HL-60 (cell line): Measurements from ENCODE around the gene SPCS1.
A peak's percentile ranks its signal among the peaks of the same experiment; 100 is the strongest.

Experiments
- DNase-seq, 2 experiments: peaks; one replicate each; pipeline ENCODE4 v3.0.0-alpha.2; 2010 to 2020; ENCODE audit warnings: low read depth in 1 of 2, low spot score in 1 of 2
- H3K27ac ChIP-seq: fragments of 250-450 bp; sonication (Bioruptor Pico); replicated peaks from 2 replicates; pipeline ENCODE4 v1.5.1; 2020; ENCODE audit warnings: mild to moderate bottlenecking, moderate library complexity
- H3K27me3 ChIP-seq: fragments of 250-450 bp; sonication (Bioruptor Pico); 2 replicates; pipeline ENCODE4 v1.5.1; 2021; ENCODE audit warnings: mild to moderate bottlenecking, moderate library complexity; ENCODE audit not compliant: insufficient read depth, poor library complexity, severe bottlenecking
- H3K4me3 ChIP-seq: replicated peaks from 2 replicates; pipeline ENCODE4 v1.5.1; 2011; ENCODE audit warnings: mild to moderate bottlenecking, control low read depth, low read length; ENCODE audit not compliant: insufficient read depth
- GABPA ChIP-seq: IDR thresholded peaks from 2 replicates; pipeline ENCODE4 v1.6.1; 2012; ENCODE audit warnings: low read depth
- POLR2AphosphoS5 ChIP-seq: IDR thresholded peaks from 2 replicates; pipeline ENCODE4 v1.6.1; 2012; ENCODE audit warnings: low read depth
- SPI1 ChIP-seq: IDR thresholded peaks from 2 replicates; pipeline ENCODE4 v1.6.1; 2012; ENCODE audit warnings: low read depth, mild to moderate bottlenecking, borderline replicate concordance
- TF ChIP-seq, protein P1 (sequence below): IDR thresholded peaks from one replicate; pipeline ENCODE4 v1.5.1; 2011; ENCODE audit warnings: low read length, control low read depth, inconsistent platforms; ENCODE audit not compliant: insufficient read depth
- TF ChIP-seq, protein P2 (sequence below): IDR thresholded peaks from 2 replicates; pipeline ENCODE4 v1.6.1; 2012; ENCODE audit warnings: low read depth; ENCODE audit not compliant: insufficient replicate concordance

SPCS1 gene

DNA sequence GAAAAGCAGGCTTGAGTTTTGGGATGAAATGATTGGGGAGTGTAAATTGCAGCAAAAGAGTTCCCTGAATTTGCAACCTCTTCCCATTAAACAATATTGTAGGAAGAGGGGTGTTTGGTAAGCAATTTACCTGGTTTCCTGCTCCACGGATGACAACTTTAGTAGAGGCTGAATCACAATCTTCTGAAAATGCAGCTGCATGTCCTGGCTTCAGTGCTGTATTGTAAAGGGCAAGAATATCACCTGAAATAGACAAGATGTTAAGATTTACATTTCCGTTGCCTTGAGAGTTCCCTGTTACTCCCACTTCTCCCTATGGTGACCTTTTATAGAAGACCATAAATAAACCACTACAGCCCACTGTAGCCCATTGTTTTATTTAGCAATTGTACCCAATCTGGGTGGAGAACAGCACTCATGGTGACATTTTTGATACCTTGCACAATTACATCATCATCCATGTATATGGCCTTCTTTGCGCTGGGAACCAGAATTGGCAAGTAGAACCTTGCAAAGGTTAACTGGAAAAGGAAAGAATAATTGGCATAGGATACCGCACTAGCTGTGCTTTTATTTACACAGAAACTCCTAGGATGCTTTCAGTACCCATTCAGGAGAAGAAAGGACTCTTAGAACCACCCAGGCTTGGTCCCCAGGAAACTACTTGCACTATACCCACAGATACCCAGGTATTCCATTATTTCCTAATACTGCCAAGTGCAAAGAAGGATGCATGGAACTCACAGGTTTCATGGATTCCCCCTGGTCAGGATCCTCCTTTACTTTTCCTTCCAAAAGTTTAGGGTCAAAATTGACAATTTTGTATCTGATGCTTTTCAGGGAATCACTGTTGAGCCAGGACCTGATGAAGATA, 9.9 kb upstream of the SPCS1 start:
- no peak overlapping the region for H3K4me3 ChIP-seq
- no peak for TF ChIP-seq SPI1
- peak; percentile 19; the same call in 1 of the 2 replicates for TF ChIP-seq POLR2AphosphoS5
- no peaks in the 10 kb centered on the region for H3K27me3 ChIP-seq
- no peak overlapping the region for H3K27ac ChIP-seq
- DNase-seq, result no peak

DNA sequence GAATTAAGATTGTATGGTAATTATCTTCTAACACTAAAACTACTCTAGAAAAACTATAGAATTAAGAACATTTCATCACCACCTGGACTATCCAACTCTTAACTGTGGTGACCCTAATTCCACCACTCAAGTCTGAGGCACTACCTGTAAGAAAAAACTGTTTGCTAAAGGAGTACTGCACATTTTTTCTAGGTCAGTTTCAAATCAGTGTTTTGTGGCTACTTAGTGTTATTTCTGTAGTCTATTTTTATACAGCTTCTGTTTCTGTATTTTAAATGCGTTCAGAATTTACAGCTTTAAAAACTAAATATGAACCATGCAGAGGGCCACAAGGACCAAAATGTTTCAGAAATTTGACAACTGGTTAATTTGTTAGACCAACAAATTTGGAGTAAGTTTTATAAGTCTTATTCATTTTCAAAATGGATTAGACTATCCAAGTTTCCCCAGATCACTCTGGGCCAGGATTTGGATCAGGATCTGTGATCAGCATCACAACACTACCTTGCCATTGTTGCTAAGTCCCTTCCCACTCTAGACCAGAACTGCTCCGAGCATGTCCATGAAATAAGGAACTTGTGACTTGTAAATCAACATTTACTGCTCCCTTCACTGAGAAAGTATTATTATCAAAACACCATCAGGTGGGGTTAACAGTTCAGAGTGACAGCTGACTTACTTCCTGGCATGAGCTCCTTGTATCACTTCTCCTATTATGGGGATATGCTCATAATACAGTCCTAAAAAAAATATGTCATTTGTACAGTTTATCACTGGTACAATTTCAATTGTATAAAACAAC, 8.9 kb upstream of the SPCS1 start:
- TF ChIP-seq GABPA (no peak), SPI1 (no peak), POLR2AphosphoS5 (no peak)
- TF ChIP-seq, protein P1, sequence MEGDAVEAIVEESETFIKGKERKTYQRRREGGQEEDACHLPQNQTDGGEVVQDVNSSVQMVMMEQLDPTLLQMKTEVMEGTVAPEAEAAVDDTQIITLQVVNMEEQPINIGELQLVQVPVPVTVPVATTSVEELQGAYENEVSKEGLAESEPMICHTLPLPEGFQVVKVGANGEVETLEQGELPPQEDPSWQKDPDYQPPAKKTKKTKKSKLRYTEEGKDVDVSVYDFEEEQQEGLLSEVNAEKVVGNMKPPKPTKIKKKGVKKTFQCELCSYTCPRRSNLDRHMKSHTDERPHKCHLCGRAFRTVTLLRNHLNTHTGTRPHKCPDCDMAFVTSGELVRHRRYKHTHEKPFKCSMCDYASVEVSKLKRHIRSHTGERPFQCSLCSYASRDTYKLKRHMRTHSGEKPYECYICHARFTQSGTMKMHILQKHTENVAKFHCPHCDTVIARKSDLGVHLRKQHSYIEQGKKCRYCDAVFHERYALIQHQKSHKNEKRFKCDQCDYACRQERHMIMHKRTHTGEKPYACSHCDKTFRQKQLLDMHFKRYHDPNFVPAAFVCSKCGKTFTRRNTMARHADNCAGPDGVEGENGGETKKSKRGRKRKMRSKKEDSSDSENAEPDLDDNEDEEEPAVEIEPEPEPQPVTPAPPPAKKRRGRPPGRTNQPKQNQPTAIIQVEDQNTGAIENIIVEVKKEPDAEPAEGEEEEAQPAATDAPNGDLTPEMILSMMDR, result no peak
- TF ChIP-seq, protein P2, sequence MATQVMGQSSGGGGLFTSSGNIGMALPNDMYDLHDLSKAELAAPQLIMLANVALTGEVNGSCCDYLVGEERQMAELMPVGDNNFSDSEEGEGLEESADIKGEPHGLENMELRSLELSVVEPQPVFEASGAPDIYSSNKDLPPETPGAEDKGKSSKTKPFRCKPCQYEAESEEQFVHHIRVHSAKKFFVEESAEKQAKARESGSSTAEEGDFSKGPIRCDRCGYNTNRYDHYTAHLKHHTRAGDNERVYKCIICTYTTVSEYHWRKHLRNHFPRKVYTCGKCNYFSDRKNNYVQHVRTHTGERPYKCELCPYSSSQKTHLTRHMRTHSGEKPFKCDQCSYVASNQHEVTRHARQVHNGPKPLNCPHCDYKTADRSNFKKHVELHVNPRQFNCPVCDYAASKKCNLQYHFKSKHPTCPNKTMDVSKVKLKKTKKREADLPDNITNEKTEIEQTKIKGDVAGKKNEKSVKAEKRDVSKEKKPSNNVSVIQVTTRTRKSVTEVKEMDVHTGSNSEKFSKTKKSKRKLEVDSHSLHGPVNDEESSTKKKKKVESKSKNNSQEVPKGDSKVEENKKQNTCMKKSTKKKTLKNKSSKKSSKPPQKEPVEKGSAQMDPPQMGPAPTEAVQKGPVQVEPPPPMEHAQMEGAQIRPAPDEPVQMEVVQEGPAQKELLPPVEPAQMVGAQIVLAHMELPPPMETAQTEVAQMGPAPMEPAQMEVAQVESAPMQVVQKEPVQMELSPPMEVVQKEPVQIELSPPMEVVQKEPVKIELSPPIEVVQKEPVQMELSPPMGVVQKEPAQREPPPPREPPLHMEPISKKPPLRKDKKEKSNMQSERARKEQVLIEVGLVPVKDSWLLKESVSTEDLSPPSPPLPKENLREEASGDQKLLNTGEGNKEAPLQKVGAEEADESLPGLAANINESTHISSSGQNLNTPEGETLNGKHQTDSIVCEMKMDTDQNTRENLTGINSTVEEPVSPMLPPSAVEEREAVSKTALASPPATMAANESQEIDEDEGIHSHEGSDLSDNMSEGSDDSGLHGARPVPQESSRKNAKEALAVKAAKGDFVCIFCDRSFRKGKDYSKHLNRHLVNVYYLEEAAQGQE, result no peak
- DNase-seq, result no peak
- Histone ChIP-seq H3K27ac (no peak overlapping the region), H3K27me3 (no peaks in the 10 kb centered on the region), H3K4me3 (no peak overlapping the region)

DNA sequence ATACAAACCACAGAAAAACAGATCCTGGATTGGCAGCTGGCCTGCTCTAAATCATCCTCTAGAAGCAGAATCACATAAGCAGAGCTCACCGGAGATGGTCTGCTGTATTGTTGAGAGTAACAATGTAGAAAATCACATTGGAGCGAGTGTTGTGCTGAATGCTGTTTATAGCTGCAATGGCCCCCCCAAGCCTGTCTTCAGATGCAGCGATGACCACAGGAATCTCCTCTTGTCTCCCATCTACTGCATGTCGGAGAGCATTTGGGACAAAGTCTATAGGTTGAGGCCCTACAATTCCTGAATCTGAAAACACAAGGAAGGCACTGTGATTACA, 8.3 kb upstream of the SPCS1 start:
- Histone ChIP-seq H3K4me3 (no peak overlapping the region), H3K27me3 (no peaks in the 10 kb centered on the region), H3K27ac (no peak overlapping the region)
- DNase-seq, result no peak
- TF ChIP-seq POLR2AphosphoS5 (no peak), GABPA (no peak), SPI1 (no peak)
- TF ChIP-seq, protein P2, result no peak
- TF ChIP-seq, protein P1, result no peak

DNA sequence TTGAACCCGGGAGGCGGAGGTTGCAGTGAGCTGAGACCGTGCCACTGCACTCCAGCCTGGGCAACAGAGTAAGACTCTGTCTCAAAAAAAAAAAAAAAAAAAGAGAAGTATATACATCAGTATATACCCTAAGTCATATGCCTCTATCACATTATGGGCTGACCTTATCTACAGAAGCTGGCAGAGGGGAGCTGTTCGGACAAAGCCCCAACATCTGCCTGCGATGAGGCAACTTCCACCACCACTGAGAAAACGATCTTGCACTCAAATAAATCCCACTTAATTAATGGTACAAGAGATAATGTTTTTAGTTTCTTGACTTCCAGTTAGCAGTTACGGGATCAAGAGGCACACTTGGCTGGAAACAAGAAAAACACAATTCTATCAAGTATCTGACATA, 2.6 kb upstream of the SPCS1 start:
- DNase-seq, result no peak
- Histone ChIP-seq H3K4me3 (no peak overlapping the region), H3K27me3 (no peaks in the 10 kb centered on the region), H3K27ac (no peak overlapping the region)
- TF ChIP-seq GABPA, result no peak
- no peak for TF ChIP-seq POLR2AphosphoS5
- TF ChIP-seq, protein P1, result no peak
- TF ChIP-seq SPI1, result no peak
- TF ChIP-seq, protein P2, result no peak
